Renal pelvis (tissue), 12 donors: ENCODE measurements around the gene POU2AF1. TPM values are rescaled to one million over a fixed set of nuclear protein-coding genes. Genes with fewer than 3 reads are reported as not detected.

Experiments used
- DNase-seq: peaks from one replicate; pipeline ENCODE4 v3.0.0-alpha.2; 2013
- long read RNA-seq, 16 experiments: transcript quantifications; one replicate each; lab custom pipeline, GENCODE V29; 2026
- polyA plus RNA-seq, 3 donors: library from polyadenylated mRNA; unstranded; fragments of 120-200 nt; gene quantifications; one replicate each; pipeline ENCODE4 v1.2.1, GENCODE V29; 2013; ENCODE audit not compliant: insufficient read length in 3 of 3

Gene POU2AF1, protein sequence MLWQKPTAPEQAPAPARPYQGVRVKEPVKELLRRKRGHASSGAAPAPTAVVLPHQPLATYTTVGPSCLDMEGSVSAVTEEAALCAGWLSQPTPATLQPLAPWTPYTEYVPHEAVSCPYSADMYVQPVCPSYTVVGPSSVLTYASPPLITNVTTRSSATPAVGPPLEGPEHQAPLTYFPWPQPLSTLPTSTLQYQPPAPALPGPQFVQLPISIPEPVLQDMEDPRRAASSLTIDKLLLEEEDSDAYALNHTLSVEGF
- polyA plus RNA-seq: 1 to 10 TPM in 1 of 3 donors, under 1 TPM in 2; 0.55 to 1.6 (median 0.56) TPM
- long read RNA-seq, donor 1, partial matches to known transcripts: 0 of 1 reads
- long read RNA-seq, donor 1, other reads (novel, unspliced or antisense): 0 of 1 reads
- long read RNA-seq, donor 2: 0 reads
- long read RNA-seq, donor 3: 0 reads
- long read RNA-seq, donor 4: 0 reads
- long read RNA-seq, donor 5: 0 reads
- long read RNA-seq, donor 6, partial matches to known transcripts: 0 of 1 reads
- long read RNA-seq, donor 6, other reads (novel, unspliced or antisense): 0 of 1 reads
- long read RNA-seq, donor 7: 0 reads
- long read RNA-seq, donor 8: 0 reads
- long read RNA-seq, donor 9: 0 reads
- long read RNA-seq, donor 10: 0 reads
- long read RNA-seq, donor 11: 0 reads
- long read RNA-seq, donor 12: 0 reads
- long read RNA-seq, donor 13: 0 reads
- long read RNA-seq, donor 14: 0 reads
- long read RNA-seq, donor 15: 0 reads
- long read RNA-seq, donor 16: 0 reads

- DNase-seq: peak; percentile 42
Measured at GRCh38 chr11:111378861-111379601, at the start of gene POU2AF1. POU2AF1 (minus strand) TSS chr11:111379275; CDS start chr11:111379177, 98 bp downstream.

GRCh38 chr11:111428113-111428876 is 49.2 kb upstream of the POU2AF1 start:
- DNase-seq: no peak

- peak; percentile 58 for DNase-seq
Measured at GRCh38 chr11:111427471-111427912, 48.4 kb upstream of the POU2AF1 start.

GRCh38 chr11:111426617-111427016 is 47.5 kb upstream of the POU2AF1 start:
- DNase-seq: no peak

- no peak for DNase-seq
Measured at GRCh38 chr11:111423250-111423615, 44.2 kb upstream of the POU2AF1 start.

DNA sequence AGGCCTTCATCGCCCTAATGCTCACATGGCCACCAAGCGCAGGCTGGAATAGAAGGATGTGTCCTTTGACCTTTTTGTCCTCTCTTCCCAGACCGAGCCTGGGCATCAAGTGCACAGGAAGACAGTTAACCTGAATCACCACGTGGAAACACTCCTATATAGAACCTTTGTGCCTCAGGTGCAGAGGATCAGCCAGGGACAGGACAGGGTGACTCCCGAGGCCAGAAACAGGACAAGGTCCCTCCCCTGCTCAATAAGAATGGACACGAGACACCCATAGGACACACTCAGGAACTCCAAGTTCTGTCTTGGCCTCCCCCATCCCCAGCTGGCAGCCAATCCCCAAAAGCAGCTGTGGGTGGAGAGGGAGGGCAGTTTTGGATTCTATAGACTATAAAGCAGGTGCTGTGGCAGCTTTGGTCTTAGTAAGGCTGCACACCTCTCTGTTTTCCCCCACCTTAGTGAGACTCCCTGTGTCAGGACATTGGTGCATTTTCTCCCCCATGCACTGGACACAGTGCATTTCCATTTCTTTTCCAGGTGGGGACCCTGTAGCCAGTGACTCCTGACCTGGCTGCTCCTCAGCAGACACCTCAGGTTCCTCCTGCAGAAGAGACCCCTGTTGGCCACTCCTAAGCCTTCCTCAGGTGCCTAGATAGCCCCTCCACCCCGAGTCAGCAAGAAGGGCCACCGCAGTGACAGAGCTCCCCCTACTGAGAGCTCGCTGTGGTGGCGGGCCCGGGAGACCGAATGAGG is 43.6 kb upstream of the POU2AF1 start:
- peak; percentile 56 for DNase-seq

DNA sequence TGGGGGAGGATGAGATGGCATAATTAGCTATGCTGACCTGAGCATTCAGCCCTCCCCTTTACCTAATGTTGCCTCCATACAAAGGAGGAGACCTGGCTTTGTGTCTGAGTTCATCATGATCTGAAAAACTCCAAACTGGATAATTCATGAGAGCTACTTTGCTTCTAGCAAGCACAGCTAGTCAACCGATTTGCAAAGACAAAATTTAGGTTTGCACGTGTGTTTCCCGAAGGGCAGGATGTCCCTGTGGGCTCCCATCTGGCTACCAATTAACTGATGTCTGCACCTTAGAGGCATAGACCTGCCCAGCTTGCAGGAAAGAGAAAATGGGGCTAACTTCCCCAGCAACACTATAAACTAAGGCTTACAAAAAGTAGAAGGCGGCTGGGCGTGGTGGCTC is 42.2 kb upstream of the POU2AF1 start:
- DNase-seq: no peak

- DNase-seq: no peak
Measured at GRCh38 chr11:111419641-111420327, 40.7 kb upstream of the POU2AF1 start.

DNA sequence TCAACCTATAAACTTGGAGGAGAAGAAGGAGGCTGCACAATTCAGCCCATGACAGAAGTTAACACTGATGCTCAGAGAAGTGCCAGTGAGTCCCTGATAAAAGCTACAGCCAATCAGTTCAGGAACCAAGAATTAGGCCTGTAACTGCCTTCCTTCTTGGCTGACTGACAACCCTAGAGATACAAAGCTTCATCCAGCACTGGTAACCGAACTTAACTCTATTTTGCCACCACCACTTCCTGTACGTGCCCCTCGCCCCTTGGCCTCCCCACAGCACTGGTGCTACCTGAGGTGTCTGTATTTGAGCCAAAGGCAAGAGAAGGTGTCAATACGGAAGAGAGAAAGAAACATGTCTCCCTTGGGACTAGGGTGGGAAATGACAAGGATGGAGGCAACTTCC is 40.1 kb upstream of the POU2AF1 start:
- DNase-seq: no peak

GRCh38 chr11:111418436-111418787 is 39.3 kb upstream of the POU2AF1 start:
- DNase-seq: no peak

GRCh38 chr11:111417766-111418435 is 38.8 kb upstream of the POU2AF1 start:
- DNase-seq: peak; percentile 43

DNA sequence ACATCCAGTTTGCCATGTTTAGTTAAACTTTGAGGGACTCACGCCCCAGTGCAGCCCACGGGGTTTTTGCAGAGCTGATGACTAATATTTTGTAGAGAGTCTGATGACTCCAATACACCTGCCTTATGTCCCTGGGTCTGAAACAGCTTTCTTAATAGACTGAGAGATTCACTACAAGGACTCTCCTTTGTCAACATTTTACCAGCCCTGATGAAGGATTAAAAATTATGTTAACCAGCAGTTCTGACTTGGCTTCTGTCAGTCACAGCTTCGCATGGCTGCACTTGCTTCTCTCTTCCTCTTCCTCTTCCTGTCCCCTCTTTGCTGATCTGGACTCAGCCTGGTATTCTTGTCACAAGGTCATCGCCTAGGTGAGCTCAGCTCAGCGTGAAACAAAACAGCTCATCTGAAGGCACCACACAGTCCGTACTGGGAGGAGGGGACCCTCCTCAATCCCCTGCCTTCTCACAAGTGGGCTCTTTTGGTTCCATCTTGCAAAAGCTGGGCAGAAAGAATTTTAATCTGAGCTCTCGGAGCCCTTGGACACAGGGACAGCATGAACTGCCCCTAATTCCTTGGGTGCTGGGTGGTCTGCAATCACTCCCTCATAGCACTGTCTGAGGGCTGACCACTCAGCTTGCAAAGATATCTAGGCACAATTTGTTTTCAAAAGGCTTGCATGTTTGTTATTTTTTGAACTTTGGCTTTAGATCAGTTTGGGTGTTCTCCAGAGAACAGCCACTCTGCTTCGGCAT is 38.1 kb upstream of the POU2AF1 start:
- no peak for DNase-seq

DNA sequence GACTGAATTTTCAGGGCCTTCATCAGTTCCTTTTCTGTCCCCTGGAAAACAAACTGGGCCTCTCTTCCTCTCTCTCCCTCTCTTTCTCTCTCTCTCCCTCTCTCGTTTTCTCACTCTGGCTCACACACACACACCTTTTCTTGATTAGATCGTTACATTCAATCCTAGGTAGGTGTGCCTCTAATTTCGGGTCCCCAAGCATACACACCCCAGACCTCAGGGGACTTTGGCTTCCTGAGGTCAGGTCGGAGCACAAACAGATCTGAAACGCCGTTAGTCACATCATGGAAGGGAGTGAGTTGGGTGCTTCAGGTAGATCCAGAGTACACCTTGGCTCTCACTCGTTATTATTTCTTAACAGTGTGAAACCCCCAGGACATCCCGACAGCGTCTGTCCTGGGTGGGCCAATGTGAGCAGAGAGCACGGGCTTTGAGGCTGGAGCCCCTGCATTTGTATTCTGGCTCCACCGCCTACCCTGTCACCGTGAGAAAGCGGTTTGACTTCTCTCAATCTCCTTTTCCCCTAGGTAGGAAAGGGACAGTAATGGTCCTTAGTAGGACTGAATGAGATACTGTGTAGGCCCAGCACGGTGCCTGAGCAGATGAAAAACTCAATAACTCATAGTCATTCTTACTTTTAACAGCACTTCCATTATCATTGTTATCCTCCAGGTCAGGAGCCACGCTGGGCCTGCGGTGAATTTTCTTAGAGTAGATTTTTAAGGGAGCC is 37.3 kb upstream of the POU2AF1 start:
- DNase-seq: no peak

GRCh38 chr11:111414936-111415335 is 35.9 kb upstream of the POU2AF1 start:
- DNase-seq: no peak

DNA sequence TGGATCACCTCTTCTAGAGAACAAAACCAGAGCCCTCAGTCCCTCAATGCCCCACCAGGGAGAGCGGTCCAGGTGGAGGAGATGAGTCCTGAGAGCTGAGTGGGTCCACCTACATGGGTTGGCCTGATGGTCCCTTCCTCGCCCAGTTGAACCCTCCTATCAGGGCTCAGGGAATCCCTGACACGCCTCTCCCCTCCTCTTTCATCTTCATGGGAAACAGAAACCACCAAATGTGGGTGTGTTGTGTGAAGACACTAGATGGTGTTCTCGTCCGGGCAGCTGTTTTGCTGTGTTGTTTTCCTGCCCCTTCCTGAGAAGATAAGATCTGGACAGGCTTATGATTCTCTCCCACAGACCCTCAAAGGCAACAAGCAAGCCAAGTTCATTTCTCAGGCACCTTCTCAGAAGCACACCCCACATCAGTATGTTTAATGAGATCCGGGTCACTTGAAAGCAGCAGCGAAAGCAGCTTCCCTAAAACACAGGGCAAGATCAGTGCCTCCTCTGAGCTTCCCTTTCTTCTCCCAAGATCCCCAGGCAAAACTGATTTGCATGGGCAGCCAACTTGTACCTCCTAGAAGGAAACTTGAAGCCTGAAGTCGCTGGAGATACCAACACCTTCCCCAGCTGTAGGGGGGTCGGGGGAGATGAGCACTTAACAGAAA is 35.3 kb upstream of the POU2AF1 start:
- no peak for DNase-seq

- no peak for DNase-seq
Measured at GRCh38 chr11:111413849-111414248, 34.8 kb upstream of the POU2AF1 start.

- DNase-seq: no peak
Measured at GRCh38 chr11:111412293-111412692, 33.2 kb upstream of the POU2AF1 start.

- DNase-seq: no peak
Measured at GRCh38 chr11:111411456-111411855, 32.4 kb upstream of the POU2AF1 start.
